Breast epithelium (tissue), 4 donors: ENCODE measurements around the gene STXBP2. TPM values are rescaled to one million over a fixed set of nuclear protein-coding genes. Genes with fewer than 3 reads are reported as not detected.

Experiments used
- DNase-seq, 2 donors: peaks; one replicate each; pipeline ENCODE4 v3.0.0-alpha.2; 2019; ENCODE audit warnings: low spot score in 2 of 2
- H3K27ac ChIP-seq, 2 donors: fragments of 200-600 bp; sonication (generic) in 1 of 2; one replicate each; pipeline ENCODE4 v1.5.1; 2016 to 2019; ENCODE audit warnings: mild to moderate bottlenecking in 1 of 2
- H3K27me3 ChIP-seq, 2 donors: fragments of 200-600 bp; sonication (generic) in 1 of 2; one replicate each; pipeline versions ENCODE4 v1.5.1 to v1.6.0; 2017 to 2019; ENCODE audit warnings: control low read depth in 1 of 2, mild to moderate bottlenecking in 1 of 2
- H3K36me3 ChIP-seq: fragments of 200-600 bp; one replicate; pipeline ENCODE4 v1.5.1; 2019
- H3K4me1 ChIP-seq, 2 donors: fragments of 200-600 bp; sonication (generic); one replicate each; pipeline ENCODE4 v1.5.1; 2016 to 2019; ENCODE audit warnings: control low read depth in 1 of 2
- H3K4me3 ChIP-seq, 3 donors: fragments of 200-600 bp; sonication (generic); 1 replicate in 2 of 3; 2 replicates in 1 of 3; pipeline ENCODE4 v1.5.1; 2016 to 2019; ENCODE audit warnings: mild to moderate bottlenecking in 3 of 3, moderate library complexity in 2 of 3
- H3K9me3 ChIP-seq, 2 donors: fragments of 200-600 bp; sonication (generic) in 1 of 2; one replicate each; pipeline ENCODE4 v1.5.1; 2016 to 2019; ENCODE audit warnings: control low read depth in 1 of 2
- CTCF ChIP-seq, 3 donors: fragments of 450-650 bp; IDR thresholded peaks; one replicate each; pipeline ENCODE4 v1.5.1; 2016 to 2017; ENCODE audit warnings: antibody characterized with exemption in 3 of 3, mild to moderate bottlenecking in 3 of 3, moderate library complexity in 3 of 3
- POLR2A ChIP-seq: fragments of 450-650 bp; IDR thresholded peaks from one replicate; pipeline ENCODE4 v1.6.1; 2016; ENCODE audit warnings: antibody characterized with exemption, mild to moderate bottlenecking, moderate library complexity
- POLR2AphosphoS5 ChIP-seq, 3 donors: sonication (generic); formaldehyde crosslinking; IDR thresholded peaks; one replicate each; pipeline ENCODE4 v1.6.1; 2017; ENCODE audit warnings: antibody characterized with exemption in 3 of 3
- intact Hi-C: fragments of 100-400 bp; cut with DNase I; formaldehyde crosslinking; loops from one replicate; pipeline ENCODE4 v1.15.1; 2023; ENCODE audit warnings: low total_unique reads
- total RNA-seq, 3 donors: library from RNA; depleted of rRNA; stranded (reverse); fragments of >200 nt; gene quantifications; one replicate each; pipeline ENCODE4 v1.1.0, GENCODE V29; 2016

Gene STXBP2
- total RNA-seq, 3 donors from 2014 or later = 15.4 to 55.3 (median 37.0) TPM

GRCh38 chr19:7674010-7675005, 37.4 kb downstream of the STXBP2 start:
- Histone ChIP-seq H3K27ac (no peak overlapping the region), H3K4me3 (no peak overlapping the region), H3K27me3 (peaks cover 0 to 58% of the 10 kb centered on the region in 2 donors), H3K4me1 (no peaks in the 10 kb centered on the region), H3K36me3 (no peaks in the 10 kb centered on the region), H3K9me3 (no peaks in the 10 kb centered on the region)
- TF ChIP-seq CTCF (IDR thresholded peaks at IDR 0.05) (no peak), POLR2AphosphoS5 (IDR thresholded peaks at IDR 0.05) (no peak), POLR2A (no peak)
- intact Hi-C loops = loop anchor here (10.0 kb wide), 1 partner anchor 110 kb away; no protein-coding TSS in a partner anchor
- DNase-seq = no peak

- H3K27me3 ChIP-seq = peaks cover 0 to 48% of the 10 kb centered on the region in 2 donors
- no peak overlapping the region for H3K4me3 ChIP-seq
- intact Hi-C loops = loop anchor here (10.0 kb wide), 1 partner anchor 112 kb away; no protein-coding TSS in a partner anchor
- DNase-seq = no peak
- no peaks in the 10 kb centered on the region for H3K36me3 ChIP-seq
- no peak for TF ChIP-seq CTCF (IDR thresholded peaks at IDR 0.05)
- TF ChIP-seq POLR2AphosphoS5 (IDR thresholded peaks at IDR 0.05) = no peak
- no peak for TF ChIP-seq POLR2A
- H3K9me3 ChIP-seq = no peaks in the 10 kb centered on the region
- peaks cover 0 to 3% of the 10 kb centered on the region in 2 donors for H3K4me1 ChIP-seq
- no peak overlapping the region for H3K27ac ChIP-seq
These were observed 39.5 kb downstream of the STXBP2 start for GRCh38 chr19:7676376-7676775.

- TF ChIP-seq POLR2A (no peak), CTCF (IDR thresholded peaks at IDR 0.05) (no peak), POLR2AphosphoS5 (IDR thresholded peaks at IDR 0.05) (no peak)
- Histone ChIP-seq H3K4me1 (peaks cover 0 to 3% of the 10 kb centered on the region in 2 donors), H3K9me3 (no peaks in the 10 kb centered on the region), H3K36me3 (no peaks in the 10 kb centered on the region), H3K4me3 (no peak within 1 kb of the TSS), H3K27ac (no peak within 1 kb of the TSS), H3K27me3 (peaks cover 0 to 43% of the 10 kb centered on the region in 2 donors)
- no peak for DNase-seq
- intact Hi-C loops = loop anchor here (10.0 kb wide), 1 partner anchor 112 kb away; no protein-coding TSS in a partner anchor
These were observed 39.9 kb downstream of the STXBP2 start, which contains the start of gene MCEMP1 for GRCh38 chr19:7676854-7677253. TSS of gene MCEMP1 (plus strand) at chr19:7677090. CDS start at chr19:7677121, 31 bp downstream.

GRCh38 chr19:7677669-7678311, 40.9 kb downstream of the STXBP2 start:
- intact Hi-C loops = loop anchor here (10.0 kb wide), 1 partner anchor 113 kb away; no protein-coding TSS in a partner anchor
- H3K27ac ChIP-seq = no peak overlapping the region
- no peak for DNase-seq
- TF ChIP-seq CTCF (IDR thresholded peaks at IDR 0.05) (no peak), POLR2AphosphoS5 (IDR thresholded peaks at IDR 0.05) (no peak), POLR2A (no peak)
- H3K27me3 ChIP-seq = peaks cover 0 to 38% of the 10 kb centered on the region in 2 donors
- no peaks in the 10 kb centered on the region for H3K9me3 ChIP-seq
- H3K4me3 ChIP-seq = no peak overlapping the region
- no peaks in the 10 kb centered on the region for H3K36me3 ChIP-seq
- H3K4me1 ChIP-seq = peaks cover 0 to 3% of the 10 kb centered on the region in 2 donors
